GM23338 (cell line): Measurements from ENCODE around the gene ALPL. TPM values are rescaled to one million over a fixed set of nuclear protein-coding genes. Genes with fewer than 3 reads are reported as not detected.

Experiments
- ATAC-seq: fragments of 200-7000 bp; cut with Tn5 transposase; 3 replicates; pipeline ENCODE4 v1.9.1; 2020
- DNase-seq: peaks from one replicate; pipeline ENCODE4 v3.0.0-alpha.2; 2015; ENCODE audit warnings: low spot score
- H2AFZ ChIP-seq: fragments of 200-600 bp; sonication (generic); 2 replicates; pipeline ENCODE4 v1.8.0; 2016; ENCODE audit warnings: antibody characterized with exemption, mild to moderate bottlenecking, moderate library complexity
- H3F3A ChIP-seq: fragments of 200-600 bp; sonication (generic); replicated peaks from 2 replicates; pipeline ENCODE4 v1.8.0; 2017; ENCODE audit warnings: antibody characterized with exemption, mixed run types, low read depth
- H3K27ac ChIP-seq: fragments of 200-600 bp; sonication (generic); 2 replicates; pipeline ENCODE4 v1.6.1; 2016; ENCODE audit warnings: low read depth
- H3K27me3 ChIP-seq: fragments of 200-600 bp; sonication (generic); 2 replicates; pipeline ENCODE4 v1.8.0; 2016; ENCODE audit warnings: mild to moderate bottlenecking, mixed run types, moderate library complexity; ENCODE audit not compliant: insufficient read depth
- H3K36me3 ChIP-seq: fragments of 200-600 bp; sonication (generic); 2 replicates; pipeline ENCODE4 v1.8.0; 2016; ENCODE audit warnings: mild to moderate bottlenecking; ENCODE audit not compliant: insufficient read depth
- H3K4me1 ChIP-seq: fragments of 200-600 bp; sonication (generic); 2 replicates; pipeline ENCODE4 v1.8.0; 2016; ENCODE audit warnings: mild to moderate bottlenecking, moderate library complexity; ENCODE audit not compliant: insufficient read depth
- H3K4me2 ChIP-seq: fragments of 200-600 bp; sonication (generic); 2 replicates; pipeline ENCODE4 v1.7.1; 2017; ENCODE audit warnings: mixed run types
- H3K4me3 ChIP-seq: fragments of 200-600 bp; sonication (generic); 2 replicates; pipeline ENCODE4 v1.6.1; 2016; ENCODE audit warnings: mixed run types
- H3K79me2 ChIP-seq: fragments of 200-600 bp; sonication (generic); replicated peaks from 2 replicates; pipeline ENCODE4 v1.8.0; 2017; ENCODE audit warnings: mild to moderate bottlenecking; ENCODE audit not compliant: insufficient read depth
- H3K9me2 ChIP-seq: fragments of 200-600 bp; sonication (generic); 2 replicates; pipeline ENCODE4 v1.8.0; 2017; ENCODE audit not compliant: insufficient read depth
- H4K20me1 ChIP-seq: fragments of 200-600 bp; sonication (generic); replicated peaks from 2 replicates; pipeline ENCODE4 v1.8.0; 2017; ENCODE audit warnings: mild to moderate bottlenecking; ENCODE audit not compliant: insufficient read depth
- H3K27ac Mint-ChIP-seq: 2 replicates; pipeline ENCODE4 v1.8.0; 2020; ENCODE audit warnings: inconsistent platforms, mild to moderate bottlenecking, moderate library complexity, mixed read lengths
- H3K27me3 Mint-ChIP-seq: 3 replicates; pipeline ENCODE4 v1.8.0; 2022; ENCODE audit warnings: low read depth, mild to moderate bottlenecking, moderate library complexity, mixed read lengths, inconsistent platforms; ENCODE audit not compliant: insufficient read depth, poor library complexity
- H3K36me3 Mint-ChIP-seq: 3 replicates; pipeline ENCODE4 v1.8.0; 2021; ENCODE audit warnings: low read depth, mild to moderate bottlenecking, inconsistent platforms, moderate library complexity, mixed read lengths
- H3K4me1 Mint-ChIP-seq: 3 replicates; pipeline ENCODE4 v1.8.0; 2020; ENCODE audit warnings: mild to moderate bottlenecking, inconsistent platforms, mixed read lengths
- H3K4me3 Mint-ChIP-seq: 3 replicates; pipeline ENCODE4 v1.8.0; 2021; ENCODE audit warnings: moderate library complexity, mild to moderate bottlenecking, inconsistent platforms, mixed read lengths
- H3K9me3 Mint-ChIP-seq: 3 replicates; pipeline ENCODE4 v1.8.0; 2020; ENCODE audit warnings: moderate library complexity, mild to moderate bottlenecking, inconsistent platforms, mixed read lengths
- CTCF ChIP-seq, 2 experiments: fragments of 200-600 bp in 1 of 2; sonication (generic) in 1 of 2; conservative IDR thresholded peaks; 2 replicates each; pipeline versions ENCODE4 v1.5.1 to v1.6.1; 2016 to 2017; ENCODE audit warnings: antibody characterized with exemption in 2 of 2, low read depth in 2 of 2, mild to moderate bottlenecking in 2 of 2, moderate library complexity in 1 of 2
- EZH2phosphoT487 ChIP-seq: fragments of 200-600 bp; sonication (generic); IDR thresholded peaks from one replicate; pipeline ENCODE4 v1.8.1; 2018; ENCODE audit warnings: antibody characterized with exemption; ENCODE audit not compliant: unreplicated experiment
- JUNB ChIP-seq: IDR thresholded peaks from one replicate; pipeline ENCODE4 v1.6.1; 2016; ENCODE audit warnings: antibody characterized with exemption; ENCODE audit not compliant: unreplicated experiment
- NANOG ChIP-seq: IDR thresholded peaks from 2 replicates; pipeline ENCODE4 v1.6.1; 2016; ENCODE audit warnings: antibody characterized with exemption, borderline replicate concordance
- POLR2AphosphoS5 ChIP-seq: IDR thresholded peaks from 2 replicates; pipeline ENCODE4 v1.6.1; 2016; ENCODE audit warnings: antibody characterized with exemption, low read depth
- ZNF462 ChIP-seq: fragments of 250-450 bp; sonication (Bioruptor Pico); IDR thresholded peaks from 2 replicates; pipeline ENCODE4 v1.5.0; 2020; ENCODE audit warnings: mild to moderate bottlenecking, moderate library complexity
- polyA plus RNA-seq: library from polyadenylated mRNA; unstranded; fragments of >200 nt; fragmentation: Nextera tagmentation; extraction: Ambion mirVana; gene quantifications from 2 replicates; pipeline ENCODE4 v1.2.1, GENCODE V29; 2016
- total RNA-seq: library from RNA; depleted of rRNA; stranded (reverse); fragments of >200 nt; shearing (Covaris generic); gene quantifications from 2 replicates; pipeline ENCODE4 v1.2.3, GENCODE V29; 2014

ALPL gene
- total and polyA plus RNA-seq, 2 experiments from 2014 or later, result 116 to 187 TPM

- TF ChIP-seq ZNF462 (CRISPR knock-in tag) (no peak), POLR2AphosphoS5 (no peak), NANOG (no peak), JUNB (no peak), CTCF (conservative IDR thresholded peaks at IDR 0.05; ENCODE audit: low read depth in 2 of 2) (no peak), EZH2phosphoT487 (no peak)
These were observed 99.6 kb downstream of the ALPL start (continued) for GRCh38 chr1:21608798-21609197.

- H3K9me3 Mint-ChIP-seq, result no peaks in the 10 kb centered on the region
- ATAC-seq, result no peak
- H3F3A ChIP-seq, result no peaks in the 10 kb centered on the region
- TF ChIP-seq ZNF462 (CRISPR knock-in tag), result no peak
These were observed 100.8 kb downstream of the ALPL start for GRCh38 chr1:21610027-21610426.

More at GRCh38 chr1:21610027-21610426, 100.8 kb downstream of the ALPL start:
- no peak for DNase-seq
- H3K4me1 ChIP-seq, result no peaks in the 10 kb centered on the region
- H3K27ac ChIP-seq, result no peak overlapping the region
- no peaks in the 10 kb centered on the region for H4K20me1 ChIP-seq
- no peak overlapping the region for H2AFZ ChIP-seq
- H3K27me3 ChIP-seq, result no peaks in the 10 kb centered on the region
- no peaks in the 10 kb centered on the region for H3K36me3 ChIP-seq
- H3K4me2 ChIP-seq, result no peak overlapping the region
- H3K36me3 Mint-ChIP-seq, result no peaks in the 10 kb centered on the region; the same call in 2 of the 3 replicates
- no peaks in the 10 kb centered on the region for H3K79me2 ChIP-seq
- H3K4me1 Mint-ChIP-seq, result peaks cover 17% of the 10 kb centered on the region
- no peak overlapping the region for H3K27ac Mint-ChIP-seq
- H3K4me3 ChIP-seq, result no peak overlapping the region
- no peak overlapping the region for H3K4me3 Mint-ChIP-seq
- H3K27me3 Mint-ChIP-seq, result peaks cover 15% of the 10 kb centered on the region
- H3K9me2 ChIP-seq, result no peaks in the 10 kb centered on the region
